GM20000 (cell line): Measurements from ENCODE around the gene RANBP1.

Source experiments
- DNase-seq: peaks from one replicate; pipeline ENCODE4 v3.0.0; 2012; ENCODE audit warnings: low spot score
- CTCF ChIP-seq: IDR thresholded peaks from 2 replicates; pipeline ENCODE4 v1.5.1; 2012; ENCODE audit warnings: mild to moderate bottlenecking, control low read depth; ENCODE audit errors: extremely low read depth, missing control alignments

The RANBP1 gene

GRCh38 chr22:20138417-20138738, 22.5 kb downstream of the RANBP1 start:
- TF ChIP-seq CTCF: no peak
- DNase-seq: no peak

GRCh38 chr22:20138868-20139267, 23.0 kb downstream of the RANBP1 start:
- no peak for TF ChIP-seq CTCF
- no peak for DNase-seq

- no peak for DNase-seq
These were observed 23.6 kb downstream of the RANBP1 start for GRCh38 chr22:20139391-20140106.

GRCh38 chr22:20140107-20140445, 24.2 kb downstream of the RANBP1 start:
- no peak for DNase-seq
- TF ChIP-seq CTCF: no peak

More at GRCh38 chr22:20139391-20140106, 23.6 kb downstream of the RANBP1 start:
- no peak for TF ChIP-seq CTCF

GRCh38 chr22:20140521-20140964, 24.6 kb downstream of the RANBP1 start:
- TF ChIP-seq CTCF: no peak
- DNase-seq: no peak

- DNase-seq: no peak
- no peak for TF ChIP-seq CTCF
These were observed 25.5 kb downstream of the RANBP1 start for GRCh38 chr22:20141186-20142077.
